ENCODE data around the gene ZNF697.

ZNF697 gene

DNA sequence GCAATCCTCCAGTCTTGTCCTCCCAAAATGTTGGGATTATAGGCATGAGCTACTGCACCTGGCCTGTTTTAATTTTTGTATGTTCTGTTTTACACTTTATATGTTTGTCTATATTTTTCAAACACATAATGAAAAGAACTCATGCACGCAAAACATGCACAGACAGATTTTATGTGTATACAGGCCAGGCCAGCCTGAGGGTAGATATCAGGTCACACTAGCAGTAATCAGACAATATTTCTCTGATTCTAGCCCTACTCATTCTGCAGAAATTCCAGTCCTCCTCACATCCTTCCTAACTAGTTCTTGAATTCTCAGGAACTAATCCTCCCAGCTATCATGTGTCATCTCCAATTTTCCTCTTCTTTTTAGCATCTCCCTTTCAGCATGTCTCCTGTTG, 35.8 kb upstream of the ZNF697 start:
- no peak overlapping the region for H3K4me3 ChIP-seq (ENCODE audit: low read depth, low read length)
- no peak for TF ChIP-seq CTCF (IDR thresholded peaks at IDR 0.05; ENCODE audit: insufficient read depth, low read depth, low read length, missing control alignments)
- DNase-seq (ENCODE audit: low read depth): no peak

GRCh38 chr1:119682141-119682540, 34.1 kb upstream of the ZNF697 start:
- no peak overlapping the region for H3K4me3 ChIP-seq (ENCODE audit: low read depth, low read length)

DNA sequence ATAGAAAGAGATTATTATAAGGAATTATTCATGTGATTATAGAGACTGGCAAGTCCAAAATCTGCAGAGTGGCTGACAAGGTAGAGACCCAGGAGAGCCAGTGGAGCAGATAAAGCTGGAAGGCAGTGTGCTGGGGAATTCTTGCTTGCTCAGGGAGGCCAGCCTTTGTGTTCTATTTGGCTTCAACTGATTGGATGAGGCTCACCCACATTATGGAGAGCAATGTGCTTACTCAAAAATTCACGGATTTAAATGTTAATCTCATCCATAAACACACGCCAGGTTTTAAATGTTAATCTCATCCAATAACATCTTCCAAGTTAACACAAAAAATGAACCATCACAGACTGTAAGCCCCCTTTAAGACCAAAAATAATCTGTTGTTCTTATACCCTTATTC, 33.5 kb upstream of the ZNF697 start:
- no peak for TF ChIP-seq CTCF (IDR thresholded peaks at IDR 0.05; ENCODE audit: insufficient read depth, low read depth, low read length, missing control alignments)
- DNase-seq (ENCODE audit: low read depth): no peak
- no peak overlapping the region for H3K4me3 ChIP-seq (ENCODE audit: low read depth, low read length)

More at GRCh38 chr1:119682141-119682540, 34.1 kb upstream of the ZNF697 start:
- TF ChIP-seq CTCF (IDR thresholded peaks at IDR 0.05; ENCODE audit: insufficient read depth, low read depth, low read length, missing control alignments): no peak
- no peak for DNase-seq (ENCODE audit: low read depth)

- DNase-seq (ENCODE audit: low read depth): no peak
- H3K4me3 ChIP-seq (ENCODE audit: low read depth, low read length): no peak overlapping the region
- TF ChIP-seq CTCF (IDR thresholded peaks at IDR 0.05; ENCODE audit: insufficient read depth, low read depth, low read length, missing control alignments): no peak
These were observed 32.7 kb upstream of the ZNF697 start for GRCh38 chr1:119680723-119681122.

GRCh38 chr1:119680193-119680592, 32.1 kb upstream of the ZNF697 start:
- no peak for DNase-seq (ENCODE audit: low read depth)
- no peak for TF ChIP-seq CTCF (IDR thresholded peaks at IDR 0.05; ENCODE audit: insufficient read depth, low read depth, low read length, missing control alignments)
- H3K4me3 ChIP-seq (ENCODE audit: low read depth, low read length): no peak overlapping the region

- no peak for TF ChIP-seq CTCF (IDR thresholded peaks at IDR 0.05; ENCODE audit: insufficient read depth, low read depth, low read length, missing control alignments)
- DNase-seq (ENCODE audit: low read depth): no peak
- H3K4me3 ChIP-seq (ENCODE audit: low read depth, low read length): no peak overlapping the region
These were observed 31.2 kb upstream of the ZNF697 start for GRCh38 chr1:119679223-119679622.

GRCh38 chr1:119676571-119677206, 28.6 kb upstream of the ZNF697 start:
- no peak for DNase-seq (ENCODE audit: low read depth)
- no peak for TF ChIP-seq CTCF (IDR thresholded peaks at IDR 0.05; ENCODE audit: insufficient read depth, low read depth, low read length, missing control alignments)
- no peak overlapping the region for H3K4me3 ChIP-seq (ENCODE audit: low read depth, low read length)

Data from GM12865 (cell line).